Sigmoid colon (tissue), 4 donors: Measurements from ENCODE around the gene VWA5B1.

Experiments
- POLR2A ChIP-seq, 2 donors: fragments of 450-650 bp; IDR thresholded peaks; one replicate each; pipeline ENCODE4 v1.6.1; 2016; ENCODE audit warnings: antibody characterized with exemption in 2 of 2, mild to moderate bottlenecking in 2 of 2, moderate library complexity in 2 of 2
- POLR2AphosphoS5 ChIP-seq, 4 donors: sonication (generic); formaldehyde crosslinking; IDR thresholded peaks; one replicate each; pipeline ENCODE4 v1.6.1; 2017; ENCODE audit warnings: antibody characterized with exemption in 4 of 4
- TF ChIP-seq, protein P1 (sequence below), 4 experiments: fragments of 450-650 bp in 3 of 4; fragments of 200-600 bp in 1 of 4; IDR thresholded peaks; one replicate each; pipeline ENCODE4 v1.5.1; 2016 to 2019; ENCODE audit warnings: antibody characterized with exemption in 4 of 4, mild to moderate bottlenecking in 3 of 4, moderate library complexity in 2 of 4

DNA sequence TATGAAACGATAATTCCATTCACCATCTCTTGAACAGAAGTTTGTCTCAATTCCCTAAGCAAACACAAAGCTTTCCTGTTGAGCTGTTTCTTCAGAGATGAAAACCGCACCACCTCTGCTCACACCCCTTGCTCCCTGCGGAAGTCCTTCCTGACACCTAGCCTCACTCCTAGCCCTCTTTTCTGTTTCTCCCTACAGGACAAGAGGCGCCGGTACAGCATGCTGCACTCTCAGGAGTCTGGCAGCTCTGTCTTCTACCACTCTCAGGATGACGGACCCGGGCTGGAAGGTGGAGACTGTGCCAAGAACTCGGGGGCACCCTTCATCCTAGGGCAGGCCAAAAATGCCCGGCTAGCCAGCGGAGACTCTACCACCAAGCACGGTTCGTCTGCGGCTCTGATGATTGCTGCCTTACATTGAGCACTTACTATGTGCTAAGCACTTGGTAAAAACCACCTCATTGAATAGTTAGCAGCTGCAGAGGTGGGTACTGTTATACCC, 45.5 kb downstream of the VWA5B1 start:
- TF ChIP-seq POLR2AphosphoS5 (IDR thresholded peaks at IDR 0.05), result no peak
- TF ChIP-seq, protein P1, sequence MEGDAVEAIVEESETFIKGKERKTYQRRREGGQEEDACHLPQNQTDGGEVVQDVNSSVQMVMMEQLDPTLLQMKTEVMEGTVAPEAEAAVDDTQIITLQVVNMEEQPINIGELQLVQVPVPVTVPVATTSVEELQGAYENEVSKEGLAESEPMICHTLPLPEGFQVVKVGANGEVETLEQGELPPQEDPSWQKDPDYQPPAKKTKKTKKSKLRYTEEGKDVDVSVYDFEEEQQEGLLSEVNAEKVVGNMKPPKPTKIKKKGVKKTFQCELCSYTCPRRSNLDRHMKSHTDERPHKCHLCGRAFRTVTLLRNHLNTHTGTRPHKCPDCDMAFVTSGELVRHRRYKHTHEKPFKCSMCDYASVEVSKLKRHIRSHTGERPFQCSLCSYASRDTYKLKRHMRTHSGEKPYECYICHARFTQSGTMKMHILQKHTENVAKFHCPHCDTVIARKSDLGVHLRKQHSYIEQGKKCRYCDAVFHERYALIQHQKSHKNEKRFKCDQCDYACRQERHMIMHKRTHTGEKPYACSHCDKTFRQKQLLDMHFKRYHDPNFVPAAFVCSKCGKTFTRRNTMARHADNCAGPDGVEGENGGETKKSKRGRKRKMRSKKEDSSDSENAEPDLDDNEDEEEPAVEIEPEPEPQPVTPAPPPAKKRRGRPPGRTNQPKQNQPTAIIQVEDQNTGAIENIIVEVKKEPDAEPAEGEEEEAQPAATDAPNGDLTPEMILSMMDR (IDR thresholded peaks at IDR 0.05), result no peak
- no peak for TF ChIP-seq POLR2A (IDR thresholded peaks at IDR 0.05)
